Astrocyte (in vitro differentiated cells and primary cell): ENCODE results near the gene ERO1A. TPM values are rescaled to one million over a fixed set of nuclear protein-coding genes. Genes with fewer than 3 reads are reported as not detected.

Experiments used
- DNase-seq: peaks from one replicate; pipeline ENCODE4 v3.0.0-alpha.2; 2010; ENCODE audit warnings: low read depth
- FAIRE-seq: peaks from 2 replicates; lab custom pipeline; 2011; peaks lifted over from hg19 to GRCh38; lab: Jason Lieb, UNC
- H2AFZ ChIP-seq: 2 replicates; pipeline ENCODE4 v1.6.0; 2012; ENCODE audit warnings: low read depth, low read length, inconsistent platforms
- H3K27ac ChIP-seq: 2 replicates; pipeline ENCODE4 v1.5.1; 2011; ENCODE audit warnings: low read depth, low read length, inconsistent platforms
- H3K27me3 ChIP-seq: 2 replicates; pipeline ENCODE4 v1.6.0; 2011; ENCODE audit warnings: low read length, inconsistent platforms; ENCODE audit not compliant: insufficient read depth
- H3K36me3 ChIP-seq: 2 replicates; pipeline ENCODE4 v1.5.1; 2011; ENCODE audit warnings: low read length, inconsistent platforms; ENCODE audit not compliant: insufficient read depth
- H3K4me1 ChIP-seq: 2 replicates; pipeline ENCODE4 v1.5.1; 2011; ENCODE audit warnings: low read length, inconsistent platforms; ENCODE audit not compliant: insufficient read depth
- H3K4me2 ChIP-seq: 2 replicates; pipeline ENCODE4 v1.6.0; 2012; ENCODE audit warnings: low read length, inconsistent platforms
- H3K4me3 ChIP-seq: 2 replicates; pipeline ENCODE4 v1.5.1; 2011; ENCODE audit warnings: low read depth, mild to moderate bottlenecking, low read length, inconsistent platforms; ENCODE audit not compliant: insufficient read depth
- H3K79me2 ChIP-seq: 2 replicates; pipeline ENCODE4 v1.6.0; 2012; ENCODE audit warnings: mild to moderate bottlenecking, low read length, inconsistent platforms; ENCODE audit not compliant: insufficient read depth
- H3K9ac ChIP-seq: 2 replicates; pipeline ENCODE4 v1.6.0; 2012; ENCODE audit warnings: mild to moderate bottlenecking, low read length, inconsistent platforms
- H3K9me3 ChIP-seq: 2 replicates; pipeline ENCODE4 v1.5.1; 2012; ENCODE audit warnings: low read depth, mild to moderate bottlenecking, low read length, inconsistent platforms; ENCODE audit not compliant: insufficient read depth
- H4K20me1 ChIP-seq: 2 replicates; pipeline ENCODE4 v1.6.0; 2012; ENCODE audit warnings: low read length, inconsistent platforms; ENCODE audit not compliant: insufficient read depth
- H3K27ac Mint-ChIP-seq: one replicate; pipeline ENCODE4 v1.8.0; 2021; ENCODE audit warnings: mild to moderate bottlenecking, mixed read lengths; ENCODE audit not compliant: unreplicated experiment
- H3K27me3 Mint-ChIP-seq: one replicate; pipeline ENCODE4 v1.8.0; 2021; ENCODE audit warnings: low read depth, mixed read lengths; ENCODE audit not compliant: unreplicated experiment
- H3K36me3 Mint-ChIP-seq: one replicate; pipeline ENCODE4 v1.8.0; 2021; ENCODE audit warnings: low read depth, mixed read lengths; ENCODE audit not compliant: unreplicated experiment
- H3K4me1 Mint-ChIP-seq: one replicate; pipeline ENCODE4 v1.8.0; 2021; ENCODE audit warnings: low read depth, mixed read lengths; ENCODE audit not compliant: unreplicated experiment
- H3K4me3 Mint-ChIP-seq: one replicate; pipeline ENCODE4 v1.8.0; 2021; ENCODE audit warnings: mild to moderate bottlenecking, moderate library complexity, mixed read lengths; ENCODE audit not compliant: unreplicated experiment
- H3K9me3 Mint-ChIP-seq: one replicate; pipeline ENCODE4 v1.8.0; 2021; ENCODE audit warnings: mild to moderate bottlenecking, mixed read lengths; ENCODE audit not compliant: unreplicated experiment
- EZH2 ChIP-seq: IDR thresholded peaks from 2 replicates; pipeline ENCODE4 v1.6.1; 2012; ENCODE audit warnings: mild to moderate bottlenecking, low read length, inconsistent platforms; ENCODE audit not compliant: insufficient read depth
- total RNA-seq: library from RNA; stranded (reverse); gene quantifications from 2 replicates; pipeline ENCODE4 v1.2.1, GENCODE V29; 2021
- TF ChIP-seq, protein P1 (sequence below): IDR thresholded peaks from 2 replicates; pipeline ENCODE4 v1.5.1; 2011; ENCODE audit warnings: low read depth, mild to moderate bottlenecking, inconsistent platforms, low read length, moderate library complexity; ENCODE audit not compliant: insufficient read depth

The ERO1A gene
- total RNA-seq, 1 donor from 2014 or later = 80.5 TPM

GRCh38 chr14:52660832-52661231, 34.5 kb downstream of the ERO1A start:
- FAIRE-seq (no peak), DNase-seq (no peak)
- Mint-ChIP-seq H3K4me3 (no peak overlapping the region), H3K4me1 (no peaks in the 10 kb centered on the region), H3K27ac (no peak overlapping the region), H3K36me3 (no peaks in the 10 kb centered on the region), H3K27me3 (no peaks in the 10 kb centered on the region), H3K9me3 (no peaks in the 10 kb centered on the region)
- Histone ChIP-seq H2AFZ (no peak overlapping the region), H3K36me3 (peaks cover 10% of the 10 kb centered on the region), H3K9me3 (no peaks in the 10 kb centered on the region), H4K20me1 (no peaks in the 10 kb centered on the region), H3K4me3 (no peak overlapping the region), H3K79me2 (no peaks in the 10 kb centered on the region), H3K27ac (no peak overlapping the region), H3K9ac (no peak overlapping the region), H3K27me3 (no peaks in the 10 kb centered on the region), H3K4me1 (no peaks in the 10 kb centered on the region), H3K4me2 (no peak overlapping the region)
- TF ChIP-seq, protein P1, sequence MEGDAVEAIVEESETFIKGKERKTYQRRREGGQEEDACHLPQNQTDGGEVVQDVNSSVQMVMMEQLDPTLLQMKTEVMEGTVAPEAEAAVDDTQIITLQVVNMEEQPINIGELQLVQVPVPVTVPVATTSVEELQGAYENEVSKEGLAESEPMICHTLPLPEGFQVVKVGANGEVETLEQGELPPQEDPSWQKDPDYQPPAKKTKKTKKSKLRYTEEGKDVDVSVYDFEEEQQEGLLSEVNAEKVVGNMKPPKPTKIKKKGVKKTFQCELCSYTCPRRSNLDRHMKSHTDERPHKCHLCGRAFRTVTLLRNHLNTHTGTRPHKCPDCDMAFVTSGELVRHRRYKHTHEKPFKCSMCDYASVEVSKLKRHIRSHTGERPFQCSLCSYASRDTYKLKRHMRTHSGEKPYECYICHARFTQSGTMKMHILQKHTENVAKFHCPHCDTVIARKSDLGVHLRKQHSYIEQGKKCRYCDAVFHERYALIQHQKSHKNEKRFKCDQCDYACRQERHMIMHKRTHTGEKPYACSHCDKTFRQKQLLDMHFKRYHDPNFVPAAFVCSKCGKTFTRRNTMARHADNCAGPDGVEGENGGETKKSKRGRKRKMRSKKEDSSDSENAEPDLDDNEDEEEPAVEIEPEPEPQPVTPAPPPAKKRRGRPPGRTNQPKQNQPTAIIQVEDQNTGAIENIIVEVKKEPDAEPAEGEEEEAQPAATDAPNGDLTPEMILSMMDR = no peak
- no peak for TF ChIP-seq EZH2

GRCh38 chr14:52660325-52660724, 35.0 kb downstream of the ERO1A start:
- no peaks in the 10 kb centered on the region for H3K9me3 Mint-ChIP-seq
- no peak for FAIRE-seq

GRCh38 chr14:52656905-52657304, 38.5 kb downstream of the ERO1A start:
- Histone ChIP-seq H3K36me3 (peaks cover 8% of the 10 kb centered on the region), H3K27ac (no peak overlapping the region), H2AFZ (no peak overlapping the region), H3K4me3 (no peak overlapping the region), H3K4me2 (no peak overlapping the region), H3K9me3 (no peaks in the 10 kb centered on the region), H3K79me2 (no peaks in the 10 kb centered on the region), H3K4me1 (no peaks in the 10 kb centered on the region), H3K9ac (no peak overlapping the region), H4K20me1 (no peaks in the 10 kb centered on the region), H3K27me3 (no peaks in the 10 kb centered on the region)
- Mint-ChIP-seq H3K27ac (no peak overlapping the region), H3K4me1 (no peaks in the 10 kb centered on the region), H3K9me3 (no peaks in the 10 kb centered on the region), H3K27me3 (no peaks in the 10 kb centered on the region), H3K4me3 (no peak overlapping the region), H3K36me3 (no peaks in the 10 kb centered on the region)
- no peak for DNase-seq
- FAIRE-seq = no peak
- TF ChIP-seq, protein P1 = no peak
- no peak for TF ChIP-seq EZH2

More at GRCh38 chr14:52660325-52660724, 35.0 kb downstream of the ERO1A start:
- TF ChIP-seq EZH2 = no peak
- TF ChIP-seq, protein P1 = no peak
- Histone ChIP-seq H3K9ac (no peak overlapping the region), H3K9me3 (no peaks in the 10 kb centered on the region), H3K27ac (no peak overlapping the region), H2AFZ (no peak overlapping the region), H3K36me3 (peaks cover 5% of the 10 kb centered on the region), H3K4me3 (no peak overlapping the region), H3K79me2 (no peaks in the 10 kb centered on the region), H3K27me3 (no peaks in the 10 kb centered on the region), H3K4me1 (no peaks in the 10 kb centered on the region), H3K4me2 (no peak overlapping the region), H4K20me1 (no peaks in the 10 kb centered on the region)
- Mint-ChIP-seq H3K27me3 (no peaks in the 10 kb centered on the region), H3K4me1 (no peaks in the 10 kb centered on the region), H3K4me3 (no peak overlapping the region), H3K27ac (no peak overlapping the region), H3K36me3 (no peaks in the 10 kb centered on the region)
- no peak for DNase-seq
